EL (cell line): Measurements from ENCODE around the gene ZFP36.
A peak's percentile ranks its signal among the peaks of the same experiment; 100 is the strongest.

ENCODE experiments used
- DNase-seq: peaks from one replicate; pipeline ENCODE4 v3.0.0-alpha.2; 2016

Gene ZFP36

GRCh38 chr19:39384839-39385568, 21.6 kb upstream of the ZFP36 start:
- DNase-seq = no peak

GRCh38 chr19:39385629-39386411, 20.8 kb upstream of the ZFP36 start:
- no peak for DNase-seq

- DNase-seq = no peak
Observed at GRCh38 chr19:39386557-39386956, 20.1 kb upstream of the ZFP36 start.

- DNase-seq = no peak
Observed at GRCh38 chr19:39388657-39389056, 18.0 kb upstream of the ZFP36 start.

GRCh38 chr19:39389631-39390414, 16.8 kb upstream of the ZFP36 start:
- no peak for DNase-seq

DNA sequence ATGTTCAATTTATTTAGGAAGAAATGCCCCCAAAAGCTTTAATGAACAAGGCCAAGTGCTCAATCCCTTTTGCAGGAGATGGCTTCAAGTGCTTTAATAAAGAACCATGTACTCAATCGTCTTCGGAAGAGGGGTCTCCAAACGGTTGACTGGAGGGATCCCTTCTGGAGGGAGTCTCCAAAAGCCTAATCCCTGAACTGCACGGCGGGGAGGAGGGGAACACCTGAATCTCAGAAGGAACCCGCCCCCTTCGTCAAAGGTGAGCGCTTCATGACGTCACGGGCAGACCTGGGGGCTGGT, 16.2 kb upstream of the ZFP36 start:
- no peak for DNase-seq

DNA sequence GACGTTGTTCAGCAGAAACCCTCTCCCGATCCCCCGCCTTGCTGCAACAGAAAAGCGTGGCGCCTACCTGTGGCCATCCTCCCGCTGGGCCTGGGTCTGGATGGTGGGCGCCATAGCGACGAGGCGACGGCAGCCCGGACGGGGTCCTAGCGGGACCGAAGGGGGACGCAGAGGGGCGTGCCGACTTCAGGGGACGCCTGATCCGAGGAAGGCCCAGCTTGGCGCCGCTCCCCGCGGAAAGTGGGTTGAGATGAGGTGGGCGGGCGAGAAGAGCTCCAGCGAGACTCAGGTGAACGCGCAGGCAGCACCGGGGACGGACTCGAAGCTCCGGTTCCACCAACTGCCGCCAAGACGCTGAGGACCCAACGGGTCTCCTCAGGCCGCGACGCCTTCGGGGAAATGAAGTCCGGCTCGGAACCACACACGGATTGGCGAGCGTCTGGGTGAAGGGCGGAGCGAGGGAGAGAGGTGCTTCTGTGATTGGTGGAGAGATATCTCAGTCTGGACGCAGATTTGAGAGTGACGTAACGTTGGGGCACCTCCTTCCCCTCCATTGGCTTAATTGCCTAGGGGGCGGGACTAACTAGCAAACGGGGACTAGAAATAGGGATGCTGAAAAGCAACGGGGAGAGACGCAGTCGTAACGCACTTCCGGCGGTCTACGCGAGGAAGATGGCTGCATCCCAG, 15.8 kb upstream of the ZFP36 start, which contains the start of the genes MED29 and PAF1:
TSS of gene MED29 (plus strand) at position 628 of the 687 bp plus-strand sequence. CDS start at position 673, 45 bp downstream.
TSS of gene PAF1 (minus strand) at position 356 of the 687 bp plus-strand sequence. CDS start at position 114, 242 bp downstream.
- DNase-seq = peak; percentile 100

- DNase-seq = peak; percentile 82
Observed at GRCh38 chr19:39397360-39398296, 9.0 kb upstream of the ZFP36 start.

- peak; percentile 86 for DNase-seq
Observed at GRCh38 chr19:39398297-39398864, 8.3 kb upstream of the ZFP36 start.

DNA sequence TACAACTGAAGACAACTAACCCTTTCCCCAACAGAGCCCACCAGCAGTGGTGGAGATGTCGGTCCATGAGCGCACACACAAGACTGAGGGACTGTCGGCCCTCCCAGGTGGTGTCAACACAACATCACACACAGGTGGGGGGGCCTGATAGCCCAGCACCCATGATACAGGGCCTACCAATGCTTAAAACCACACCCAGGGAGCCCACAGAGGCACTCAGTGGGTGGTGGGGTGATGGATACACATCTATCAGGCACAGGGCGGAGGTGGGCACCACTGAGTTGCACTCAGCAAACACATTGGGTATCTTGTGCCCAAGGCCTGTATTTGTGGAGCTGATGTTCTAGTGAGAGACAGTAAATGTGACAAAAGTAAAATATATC, 7.0 kb upstream of the ZFP36 start:
- no peak for DNase-seq

DNA sequence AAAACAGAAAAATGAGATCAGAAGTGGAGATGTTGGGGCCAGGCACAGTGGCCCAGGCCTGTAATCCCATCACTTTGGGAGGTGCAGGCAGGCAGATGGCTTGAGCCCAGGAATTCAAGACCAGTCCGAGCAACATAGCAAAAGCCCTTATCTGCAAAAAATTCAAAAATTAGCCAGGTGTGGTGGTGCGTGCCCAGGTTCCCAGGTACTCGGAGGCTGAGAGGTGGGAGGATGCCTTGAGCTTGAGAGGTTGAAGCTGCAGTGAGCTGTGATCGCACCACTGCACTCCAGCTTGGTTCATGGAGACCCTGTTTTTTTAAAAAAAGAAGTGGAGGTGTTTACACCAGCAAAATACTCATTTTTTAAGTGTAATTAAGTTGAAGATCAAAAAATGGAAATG, 6.6 kb upstream of the ZFP36 start:
- no peak for DNase-seq

GRCh38 chr19:39401070-39401548, 5.5 kb upstream of the ZFP36 start:
- no peak for DNase-seq

DNA sequence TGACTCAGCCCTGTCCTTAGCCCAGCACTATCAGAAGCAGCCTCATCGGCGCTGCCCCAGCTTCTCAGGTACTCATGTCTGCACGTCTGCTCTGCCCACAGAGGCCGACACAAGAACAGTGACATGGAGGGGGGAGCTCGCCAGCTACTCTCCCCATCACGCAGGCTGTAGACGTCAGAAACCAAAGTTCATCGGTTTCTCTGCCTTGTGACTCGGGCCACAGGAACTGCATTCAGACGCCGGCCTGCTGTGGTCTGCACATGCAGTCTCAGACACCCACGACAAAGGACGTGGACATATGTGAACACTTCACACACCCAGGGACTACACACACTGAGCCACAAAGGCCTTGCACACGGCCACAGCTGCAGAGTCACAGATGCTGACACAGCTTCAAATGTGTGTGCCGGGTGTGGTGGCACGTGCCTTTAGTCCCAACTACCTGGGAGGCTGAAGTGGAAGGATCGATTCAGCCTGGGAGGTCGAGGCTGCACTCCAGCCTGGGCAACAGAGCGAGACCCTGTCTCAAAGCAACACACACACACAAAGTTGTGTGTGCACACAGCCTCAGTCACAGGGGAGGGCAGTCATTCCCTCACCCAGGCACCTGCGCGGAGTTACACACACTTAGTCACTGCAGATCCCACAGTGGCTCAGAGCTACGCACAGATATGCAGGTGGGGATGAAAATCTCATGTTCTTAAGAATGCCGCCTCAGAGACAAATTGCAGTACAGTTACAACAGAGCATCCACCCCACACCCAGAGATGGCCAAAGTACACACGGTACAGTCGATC, 4.9 kb upstream of the ZFP36 start:
- peak; percentile 58 for DNase-seq

DNA sequence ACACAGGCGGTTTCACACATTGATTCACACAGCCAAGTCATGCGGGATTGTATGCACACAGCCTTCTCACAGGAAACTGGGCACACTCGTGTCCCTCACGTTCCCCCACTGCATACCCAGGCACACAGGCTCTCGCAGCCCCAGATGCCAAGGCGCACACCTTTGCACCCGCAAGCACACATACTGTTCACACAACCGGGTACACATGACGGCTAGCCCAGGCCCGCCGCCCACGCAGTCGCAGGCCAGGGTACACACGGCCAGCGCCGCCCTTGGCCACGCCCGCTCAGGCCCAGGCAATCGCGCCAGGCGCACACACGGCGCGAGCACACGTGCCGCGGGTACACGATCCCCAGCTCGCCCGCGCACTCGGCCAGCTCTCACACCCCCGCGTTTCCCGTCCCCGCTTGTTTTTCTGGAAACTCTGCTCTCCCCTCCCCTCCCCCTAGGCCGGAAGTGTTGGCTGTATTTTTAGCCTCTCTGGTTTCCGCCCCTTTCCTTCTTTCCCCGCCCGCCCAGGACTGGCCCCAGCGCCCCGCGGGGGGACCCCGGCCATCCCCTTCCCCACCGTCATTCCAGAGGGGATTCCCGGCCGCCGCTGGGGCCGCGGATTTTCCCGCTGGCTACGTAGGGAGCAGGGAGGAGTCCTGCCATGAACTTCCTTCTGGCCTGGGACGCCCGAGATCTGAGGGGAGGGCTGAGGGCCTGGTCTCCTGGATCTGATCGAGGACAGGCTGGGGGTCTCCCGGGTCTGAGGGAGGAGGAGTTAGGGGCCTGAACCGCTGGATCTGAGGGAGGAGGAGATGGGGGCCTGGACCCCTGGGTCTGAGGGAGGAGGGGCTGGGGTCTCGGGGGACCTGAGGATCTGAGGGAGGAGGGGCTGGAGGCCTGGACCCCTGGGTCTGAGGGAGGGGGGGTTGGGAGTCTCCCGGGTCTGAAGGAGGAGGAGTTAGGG, 4.0 kb upstream of the ZFP36 start:
- peak; percentile 93 for DNase-seq

- DNase-seq = peak; percentile 99
Observed at GRCh38 chr19:39403331-39404312, 3.0 kb upstream of the ZFP36 start.

DNA sequence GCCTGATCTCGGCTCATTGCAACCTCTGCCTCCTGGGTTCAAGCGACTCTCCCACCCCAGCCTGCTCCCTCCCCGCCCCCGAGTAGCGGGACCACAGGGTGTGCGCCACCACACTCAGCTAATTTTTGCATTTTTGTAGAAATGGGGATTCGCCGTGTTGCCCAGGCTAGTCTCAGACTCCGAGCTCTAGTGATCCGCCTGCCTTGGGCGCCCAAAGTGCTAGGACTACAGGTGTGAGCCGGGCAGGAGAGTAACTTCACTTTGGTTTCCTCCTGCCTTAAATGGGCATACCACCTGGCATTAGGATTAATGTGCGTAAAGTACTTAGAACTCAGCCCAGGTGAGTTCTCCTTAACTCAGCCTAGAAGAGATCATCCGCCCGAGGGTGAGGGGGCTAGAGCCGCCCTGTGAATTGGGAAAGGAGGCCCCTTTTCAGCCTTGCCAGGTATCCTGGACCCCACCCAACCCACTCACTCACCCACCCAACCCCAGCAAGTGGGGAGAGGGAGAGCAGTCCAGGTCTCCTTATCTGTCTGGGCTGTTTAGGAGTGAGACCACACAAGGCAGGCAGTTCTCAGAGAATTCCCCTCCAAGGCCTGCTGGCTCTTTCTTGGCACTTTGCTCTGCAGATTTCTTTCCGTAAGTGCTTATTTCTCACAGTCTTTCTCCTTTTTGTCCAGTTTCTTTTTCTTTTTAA, 1.2 kb upstream of the ZFP36 start:
- no peak for DNase-seq
